Upper lobe of right lung (tissue), 1 donor: ENCODE data around the gene METTL14. TPM values are rescaled to one million over a fixed set of nuclear protein-coding genes. Genes with fewer than 3 reads are reported as not detected.

Source experiments
- ATAC-seq: fragments of 200-7000 bp; cut with Tn5 transposase; one replicate; pipeline ENCODE4 v1.9.1; 2020; ENCODE audit warnings: mild to moderate bottlenecking, moderate library complexity
- DNase-seq: peaks from one replicate; pipeline ENCODE4 v3.0.0-alpha.2; 2020
- H3K27ac ChIP-seq: fragments of 200-600 bp; one replicate; pipeline ENCODE4 v1.8.0; 2022
- H3K27me3 ChIP-seq: fragments of 200-600 bp; one replicate; pipeline ENCODE4 v1.8.0; 2022; ENCODE audit warnings: mild to moderate bottlenecking
- H3K36me3 ChIP-seq: fragments of 200-600 bp; one replicate; pipeline ENCODE4 v1.8.0; 2022
- H3K4me1 ChIP-seq: fragments of 200-600 bp; one replicate; pipeline ENCODE4 v1.8.0; 2022
- H3K4me3 ChIP-seq: fragments of 200-600 bp; one replicate; pipeline ENCODE4 v1.8.0; 2022; ENCODE audit warnings: mild to moderate bottlenecking
- H3K9me3 ChIP-seq: fragments of 200-600 bp; one replicate; pipeline ENCODE4 v1.8.0; 2022
- CTCF ChIP-seq: fragments of 200-600 bp; IDR thresholded peaks from one replicate; pipeline ENCODE4 v1.8.0; 2022; ENCODE audit warnings: antibody characterized with exemption
- intact Hi-C: fragments of 100-400 bp; cut with DNase I; formaldehyde crosslinking; loops from one replicate; pipeline ENCODE4 v1.11.0; 2022
- total RNA-seq: library from RNA; stranded (reverse); fragmentation: NEBNext Ultra II Directional; extraction: Animal tissue kit (Norgen Biotek cat#: 25700); gene quantifications from one replicate; pipeline ENCODE4 v1.2.1, GENCODE V29; 2021
- donor health status: DM: no; HTN: yes; CAD: no; lungs with severe emphysema.

Gene METTL14
- total RNA-seq, 1 donor from 2014 or later: 47.0 TPM

- H3K4me3 ChIP-seq: no peak overlapping the region
- peaks cover 48% of the 10 kb centered on the region for H3K36me3 ChIP-seq
- H3K27ac ChIP-seq: no peak overlapping the region
- DNase-seq: no peak
- TF ChIP-seq CTCF: no peak
- intact Hi-C loops: no loop called here
- H3K4me1 ChIP-seq: peaks cover 11% of the 10 kb centered on the region
- ATAC-seq: no peak
- H3K9me3 ChIP-seq: no peaks in the 10 kb centered on the region
- no peaks in the 10 kb centered on the region for H3K27me3 ChIP-seq
Measured at GRCh38 chr4:118756429-118756828, 71.2 kb downstream of the METTL14 start.

- ATAC-seq (no peak), DNase-seq (no peak)
- Histone ChIP-seq H3K27me3 (no peaks in the 10 kb centered on the region), H3K4me1 (peaks cover 15% of the 10 kb centered on the region), H3K9me3 (no peaks in the 10 kb centered on the region), H3K36me3 (peaks cover 43% of the 10 kb centered on the region), H3K4me3 (no peak overlapping the region), H3K27ac (no peak overlapping the region)
- TF ChIP-seq CTCF: no peak
- intact Hi-C loops: no loop called here
Measured at GRCh38 chr4:118756958-118757357, 71.8 kb downstream of the METTL14 start.

- no peak overlapping the region for H3K4me3 ChIP-seq
- TF ChIP-seq CTCF: no peak
- peaks cover 34% of the 10 kb centered on the region for H3K36me3 ChIP-seq
- peaks cover 15% of the 10 kb centered on the region for H3K4me1 ChIP-seq
- no peak overlapping the region for H3K27ac ChIP-seq
- no peak for DNase-seq
- no peak for ATAC-seq
- H3K9me3 ChIP-seq: no peaks in the 10 kb centered on the region
- intact Hi-C loops: no loop called here
- no peaks in the 10 kb centered on the region for H3K27me3 ChIP-seq
Measured at GRCh38 chr4:118757761-118758251, 72.6 kb downstream of the METTL14 start.

GRCh38 chr4:118758293-118758692 lies 73.1 kb downstream of the METTL14 start:
- no peak for DNase-seq

GRCh38 chr4:118759481-118759880 lies 74.3 kb downstream of the METTL14 start:
- ATAC-seq (no peak), DNase-seq (no peak)
- Histone ChIP-seq H3K36me3 (peaks cover 34% of the 10 kb centered on the region), H3K4me3 (no peak overlapping the region), H3K27me3 (no peaks in the 10 kb centered on the region), H3K9me3 (no peaks in the 10 kb centered on the region), H3K27ac (no peak overlapping the region), H3K4me1 (peaks cover 15% of the 10 kb centered on the region)
- intact Hi-C loops: no loop called here
- TF ChIP-seq CTCF: no peak

More at GRCh38 chr4:118758293-118758692, 73.1 kb downstream of the METTL14 start:
- Histone ChIP-seq H3K27ac (no peak overlapping the region), H3K4me3 (no peak overlapping the region), H3K36me3 (peaks cover 34% of the 10 kb centered on the region), H3K9me3 (no peaks in the 10 kb centered on the region), H3K27me3 (no peaks in the 10 kb centered on the region), H3K4me1 (peaks cover 15% of the 10 kb centered on the region)
- TF ChIP-seq CTCF: no peak
- no peak for ATAC-seq
- intact Hi-C loops: no loop called here

- Histone ChIP-seq H3K9me3 (no peaks in the 10 kb centered on the region), H3K4me3 (no peak overlapping the region), H3K27ac (no peak overlapping the region), H3K4me1 (peaks cover 15% of the 10 kb centered on the region), H3K27me3 (no peaks in the 10 kb centered on the region), H3K36me3 (peaks cover 40% of the 10 kb centered on the region)
- no peak for ATAC-seq
- no peak for TF ChIP-seq CTCF
- no peak for DNase-seq
- intact Hi-C loops: no loop called here
Measured at GRCh38 chr4:118760092-118760491, 74.9 kb downstream of the METTL14 start.
